GM13977 (cell line): ENCODE data around the gene CCDC169.
"Not testable (repeated sequence)": the region's sequence is repeated elsewhere in the genome, so short reads cannot be mapped to it uniquely, and the experiment has no call there.

Source experiments
- DNase-seq: peaks from one replicate; pipeline ENCODE4 v3.0.0; 2012; ENCODE audit warnings: low spot score
- in situ Hi-C: fragments of 300-500 bp; cut with MboI; formaldehyde crosslinking; loops from one replicate; pipeline ENCODE4 v1.12.0; 2022; ENCODE audit warnings: low sequenced_read_pairs, low pct_unique_long_range_greater_than_20kb, mixed read lengths, inconsistent platforms; ENCODE audit not compliant: unreplicated experiment
- TF ChIP-seq, protein P1 (sequence below): IDR thresholded peaks from 2 replicates; pipeline ENCODE4 v1.5.1; 2012; ENCODE audit warnings: mild to moderate bottlenecking, control low read depth; ENCODE audit not compliant: insufficient read depth; ENCODE audit errors: extremely low read depth, missing control alignments

Gene CCDC169

DNA sequence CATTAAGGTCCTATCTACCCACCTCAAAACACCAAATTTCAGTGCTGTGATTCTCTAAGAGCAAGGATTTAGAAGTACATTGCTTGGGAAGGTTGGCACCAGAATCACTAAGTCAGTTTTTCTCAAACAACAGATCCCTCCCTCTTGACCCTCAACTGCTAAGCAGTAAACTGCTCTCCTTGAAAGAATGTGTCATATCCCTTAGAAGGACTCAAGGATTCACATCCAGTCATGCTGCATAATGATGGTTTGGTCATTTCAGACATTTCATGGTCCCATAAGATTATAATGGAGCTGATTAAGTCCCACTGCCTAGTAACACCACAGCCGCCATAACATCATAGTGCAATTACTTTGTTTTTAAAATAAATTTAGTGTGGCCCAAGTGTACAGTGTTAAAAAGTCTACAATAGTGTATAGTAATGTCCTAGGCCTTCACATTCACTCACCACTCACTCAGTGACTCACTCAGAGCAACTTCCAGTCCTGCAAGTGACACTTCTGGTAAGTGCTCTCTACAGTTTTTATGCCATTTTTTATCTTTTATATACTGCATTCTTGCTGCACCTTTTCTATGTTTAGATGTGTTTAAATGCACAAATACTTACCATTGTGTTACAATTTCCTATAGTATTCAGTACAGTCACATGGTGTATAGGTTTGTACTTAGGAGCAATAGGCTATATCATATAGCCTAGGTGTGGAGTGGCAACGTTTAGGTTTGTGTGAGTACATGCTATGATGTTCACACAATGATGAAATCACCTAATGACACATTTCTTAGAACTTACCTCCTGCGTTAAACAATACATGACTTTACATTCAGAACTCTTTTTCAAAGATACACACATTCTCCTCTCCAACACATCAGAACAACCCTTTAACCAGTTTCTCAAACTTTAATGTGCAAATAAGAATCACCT is 15.7 kb upstream of the CCDC169 start:
- TF ChIP-seq, protein P1, sequence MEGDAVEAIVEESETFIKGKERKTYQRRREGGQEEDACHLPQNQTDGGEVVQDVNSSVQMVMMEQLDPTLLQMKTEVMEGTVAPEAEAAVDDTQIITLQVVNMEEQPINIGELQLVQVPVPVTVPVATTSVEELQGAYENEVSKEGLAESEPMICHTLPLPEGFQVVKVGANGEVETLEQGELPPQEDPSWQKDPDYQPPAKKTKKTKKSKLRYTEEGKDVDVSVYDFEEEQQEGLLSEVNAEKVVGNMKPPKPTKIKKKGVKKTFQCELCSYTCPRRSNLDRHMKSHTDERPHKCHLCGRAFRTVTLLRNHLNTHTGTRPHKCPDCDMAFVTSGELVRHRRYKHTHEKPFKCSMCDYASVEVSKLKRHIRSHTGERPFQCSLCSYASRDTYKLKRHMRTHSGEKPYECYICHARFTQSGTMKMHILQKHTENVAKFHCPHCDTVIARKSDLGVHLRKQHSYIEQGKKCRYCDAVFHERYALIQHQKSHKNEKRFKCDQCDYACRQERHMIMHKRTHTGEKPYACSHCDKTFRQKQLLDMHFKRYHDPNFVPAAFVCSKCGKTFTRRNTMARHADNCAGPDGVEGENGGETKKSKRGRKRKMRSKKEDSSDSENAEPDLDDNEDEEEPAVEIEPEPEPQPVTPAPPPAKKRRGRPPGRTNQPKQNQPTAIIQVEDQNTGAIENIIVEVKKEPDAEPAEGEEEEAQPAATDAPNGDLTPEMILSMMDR = no peak
- no peak for DNase-seq
- in situ Hi-C loops = no loop called here

DNA sequence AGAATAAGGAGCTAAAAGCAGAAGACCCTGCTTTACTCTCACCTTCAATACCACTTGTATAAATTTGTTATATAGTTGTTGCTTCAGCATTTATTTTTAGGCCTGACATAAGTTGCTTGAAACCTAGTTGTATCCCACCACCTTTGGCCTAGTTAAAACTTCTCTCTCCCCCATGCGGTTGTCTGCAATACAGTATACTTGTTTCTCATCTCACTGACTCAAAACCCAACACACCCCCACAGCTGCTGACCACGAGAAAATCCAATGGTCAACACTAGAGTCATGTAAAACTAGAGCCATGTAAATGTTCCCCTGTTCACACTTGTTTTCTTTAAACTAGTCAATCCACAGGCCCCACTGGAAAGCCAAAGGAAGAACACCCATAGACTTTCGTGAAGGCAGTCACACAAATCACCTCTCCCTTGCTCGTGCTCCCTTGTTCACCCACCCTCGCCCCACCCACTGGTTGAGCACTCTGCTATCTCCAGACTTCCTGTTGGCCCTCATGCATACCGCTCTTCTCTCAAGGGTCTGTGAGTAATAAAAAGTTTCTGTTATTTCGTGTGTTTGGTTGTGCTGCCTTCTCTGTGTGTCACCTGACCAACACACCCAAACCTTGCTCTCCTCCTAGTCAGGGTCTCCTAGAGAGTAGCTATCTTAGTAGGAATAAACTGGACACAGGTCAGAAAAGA is 12.9 kb upstream of the CCDC169 start:
- TF ChIP-seq, protein P1 = no peak
- in situ Hi-C loops = no loop called here

DNA sequence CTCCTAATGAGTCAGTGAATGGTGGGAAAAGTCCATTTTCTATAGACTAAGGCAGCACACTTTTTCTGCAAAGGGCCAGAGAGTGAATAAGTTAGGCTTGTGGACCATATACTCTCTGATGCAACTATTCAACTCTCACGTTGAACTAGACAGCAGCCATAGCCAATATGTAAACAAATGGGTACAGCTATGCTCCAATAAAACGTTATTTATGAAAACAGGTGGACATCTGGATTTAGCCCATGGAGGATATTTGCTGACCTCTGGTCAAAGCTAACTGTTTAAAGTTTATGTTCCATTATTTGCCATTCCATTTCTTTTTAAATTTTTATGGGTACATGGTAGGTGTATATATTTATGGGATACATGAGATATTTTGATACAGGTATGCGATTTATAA is 4.7 kb upstream of the CCDC169 start:
- in situ Hi-C loops = no loop called here
- no peak for DNase-seq
- TF ChIP-seq, protein P1 = no peak

More for the DNA sequence above, 12.9 kb upstream of the CCDC169 start:
- no peak for DNase-seq

DNA sequence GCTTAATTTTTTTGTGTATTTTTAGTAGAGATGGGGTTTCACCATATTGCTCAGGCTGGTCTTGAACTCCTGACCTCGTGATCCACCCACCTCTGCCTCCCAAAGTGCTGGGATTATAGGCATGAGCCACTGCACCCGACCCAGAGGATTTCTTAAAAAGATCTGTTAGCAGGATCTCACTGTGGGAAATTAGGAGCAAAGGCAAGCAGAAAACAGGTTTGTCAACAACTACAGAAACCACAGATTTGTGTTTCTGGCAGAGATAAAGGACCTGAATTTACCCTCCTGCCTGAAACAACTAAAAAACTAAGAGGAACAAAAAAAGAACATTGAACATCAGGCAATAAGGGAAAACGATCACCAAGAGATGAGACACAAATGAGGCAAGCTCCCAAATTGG is 1.9 kb upstream of the CCDC169 start:
- DNase-seq, in situ Hi-C loops: not testable (repeated sequence)

DNA sequence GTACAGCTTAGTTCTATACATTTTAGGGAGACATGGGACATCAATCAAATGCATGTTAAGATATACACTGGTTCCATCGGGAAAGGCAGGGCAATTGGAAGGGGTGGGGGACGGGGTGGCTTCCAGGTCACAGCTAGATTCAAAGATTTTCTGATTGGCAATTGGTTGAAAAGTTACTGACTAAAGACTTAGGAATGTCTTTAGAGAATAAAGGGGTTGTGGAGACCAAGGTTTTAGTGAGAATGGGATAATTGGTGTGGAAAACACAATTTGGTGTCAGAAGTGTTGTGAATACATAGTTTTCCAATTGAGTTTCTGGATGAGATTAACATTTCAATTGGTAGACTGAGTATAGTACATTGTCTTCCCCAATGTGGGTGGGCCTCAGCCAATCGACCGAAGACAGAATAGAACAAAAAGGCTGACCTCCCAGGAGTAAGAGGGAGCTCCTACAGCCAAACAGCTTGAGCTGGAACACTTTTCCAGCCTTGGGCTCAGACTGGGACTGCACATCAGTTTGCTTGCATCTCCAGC is 988 bp upstream of the CCDC169 start:
- in situ Hi-C loops = no loop called here
- no peak for DNase-seq
- TF ChIP-seq, protein P1 = no peak

DNA sequence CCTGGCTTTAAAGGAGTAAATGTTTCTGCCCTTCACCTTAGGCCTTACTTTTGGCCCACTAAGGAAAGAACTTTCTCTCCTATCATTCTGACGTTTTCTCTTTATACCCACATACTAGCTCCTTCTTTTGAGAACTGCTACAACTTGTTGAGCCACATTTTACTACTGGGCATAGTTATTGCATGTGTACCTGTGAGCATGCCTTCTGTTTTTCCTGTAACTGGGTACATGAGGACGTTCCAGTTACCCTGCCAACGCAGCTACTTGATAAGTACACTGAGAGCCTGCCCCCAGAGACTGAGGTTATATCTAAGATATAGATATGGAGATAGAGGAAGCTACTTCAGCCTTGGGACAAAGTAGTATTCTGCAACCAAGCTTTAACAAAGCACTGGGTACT is 3.5 kb downstream of the CCDC169 start:
- in situ Hi-C loops = no loop called here
- TF ChIP-seq, protein P1 = no peak
- DNase-seq = no peak

DNA sequence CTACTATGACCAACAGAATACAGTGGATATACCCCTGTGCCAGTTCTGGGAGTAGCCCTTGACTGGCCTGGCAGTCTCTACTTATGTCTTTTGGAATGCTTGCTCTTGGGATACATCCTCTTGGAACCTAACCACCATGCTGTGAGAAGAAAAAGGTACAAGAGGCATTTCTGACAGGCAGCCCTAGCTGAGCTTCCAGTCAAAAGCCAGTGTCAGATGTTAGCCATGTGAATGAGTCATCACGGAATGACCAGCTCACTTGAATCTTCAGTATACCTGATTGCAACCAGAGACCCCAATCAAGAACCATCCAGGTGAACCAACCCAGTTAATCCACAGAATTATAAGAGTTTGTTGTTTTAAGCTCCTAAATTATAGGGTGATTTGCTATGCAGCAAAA is 4.1 kb downstream of the CCDC169 start:
- in situ Hi-C loops = no loop called here
- TF ChIP-seq, protein P1 = no peak
- no peak for DNase-seq
